Umbilical cord (tissue), 2 donors: ENCODE results near the gene MAP7D2. TPM values are rescaled to one million over a fixed set of nuclear protein-coding genes. Genes with fewer than 3 reads are reported as not detected.
"Not testable (repeated sequence)": the region's sequence is repeated elsewhere in the genome, so short reads cannot be mapped to it uniquely, and the experiment has no call there.

ENCODE experiments used
- DNase-seq: peaks from one replicate; pipeline ENCODE4 v3.0.0-alpha.2; 2015; ENCODE audit warnings: low spot score
- total RNA-seq: library from RNA; depleted of rRNA; stranded (reverse); fragments of >200 nt; gene quantifications from one replicate; pipeline ENCODE4 v1.2.3, GENCODE V29; 2014; ENCODE audit warnings: low replicate concordance; ENCODE audit not compliant: insufficient read depth

MAP7D2 gene
- total RNA-seq = 0.24 TPM

DNA sequence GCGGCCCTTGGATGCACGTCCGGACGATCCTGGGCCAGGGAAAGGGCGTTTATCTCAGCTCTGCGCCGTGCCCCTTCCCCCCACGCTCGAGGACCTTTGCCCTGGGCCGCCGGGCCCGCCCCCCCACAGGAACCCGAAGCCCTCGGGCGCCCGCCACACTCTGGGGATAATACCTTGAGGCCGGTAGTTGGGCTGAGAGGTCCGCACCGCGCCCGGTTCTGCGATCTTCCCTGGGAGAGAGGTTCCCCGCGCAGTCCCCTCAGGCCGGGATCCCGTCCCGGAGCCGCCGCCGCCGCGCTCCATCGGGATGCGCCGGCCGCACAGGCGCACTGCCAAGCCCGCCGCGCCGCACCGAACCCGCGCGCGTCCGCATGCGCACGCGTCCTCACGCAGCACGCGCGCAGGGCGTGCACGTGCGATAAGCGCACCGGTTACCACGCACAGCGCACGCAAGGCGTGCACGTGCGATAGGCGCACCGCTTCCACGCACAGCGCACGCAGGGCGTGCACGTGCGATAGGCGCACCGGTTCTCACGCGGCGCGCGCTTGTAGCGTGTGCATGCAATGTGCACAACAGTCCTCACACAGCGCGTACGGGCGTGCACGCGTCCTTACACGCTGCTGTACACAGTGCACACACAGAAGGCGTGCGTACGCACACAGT lies at the start of gene MAP7D2:
MAP7D2 (minus strand) TSS at position 331 of the 664 bp plus-strand sequence; CDS start at position 303, 28 bp downstream.
- DNase-seq = no peak

DNA sequence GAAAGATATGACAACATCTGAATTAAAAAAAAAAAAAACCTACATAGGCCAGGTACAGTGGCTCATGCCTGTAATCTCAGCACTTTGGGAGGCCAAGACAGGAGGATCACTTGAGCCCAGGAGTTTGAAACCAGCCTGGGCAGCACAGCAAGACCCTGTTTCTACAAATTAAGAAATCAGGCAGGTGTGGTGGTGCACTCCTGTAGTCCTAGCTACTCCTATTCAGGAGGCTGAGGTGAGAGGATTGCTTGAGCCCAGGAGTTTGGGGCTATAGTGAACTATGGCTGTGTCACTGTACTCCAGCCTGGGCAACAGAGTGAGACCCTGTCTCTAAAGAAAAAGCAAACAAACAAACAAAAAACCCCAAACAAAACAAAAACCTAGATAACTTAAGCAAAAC lies 45.8 kb upstream of the MAP7D2 start:
- not testable (repeated sequence) for DNase-seq

DNA sequence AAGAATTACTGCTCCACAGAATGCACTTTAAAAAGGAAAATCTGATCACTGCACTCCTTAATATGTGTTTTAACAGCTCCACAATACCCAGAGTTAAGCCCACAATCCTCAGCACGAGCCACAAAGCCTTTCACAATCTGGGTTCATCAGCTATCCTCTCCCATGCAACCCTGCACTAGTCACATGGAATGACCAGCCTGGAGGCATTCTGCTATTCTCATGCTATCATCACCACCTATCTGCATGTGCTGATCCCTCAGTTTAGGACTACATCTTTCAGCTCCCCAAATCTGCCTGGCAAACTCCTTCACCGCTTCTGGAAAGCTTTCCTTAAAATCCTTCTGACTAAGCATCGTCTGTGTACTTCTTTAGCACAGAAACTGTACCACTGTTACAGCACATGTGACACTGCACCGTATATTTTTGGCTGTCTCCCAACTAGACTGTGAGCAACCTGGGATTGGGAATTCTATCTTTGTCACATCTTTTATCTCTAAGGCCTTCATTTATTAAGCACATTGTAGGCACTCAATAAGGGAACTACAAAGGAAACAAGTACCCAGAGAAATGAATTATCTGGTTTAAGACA lies 43.2 kb upstream of the MAP7D2 start:
- no peak for DNase-seq

DNA sequence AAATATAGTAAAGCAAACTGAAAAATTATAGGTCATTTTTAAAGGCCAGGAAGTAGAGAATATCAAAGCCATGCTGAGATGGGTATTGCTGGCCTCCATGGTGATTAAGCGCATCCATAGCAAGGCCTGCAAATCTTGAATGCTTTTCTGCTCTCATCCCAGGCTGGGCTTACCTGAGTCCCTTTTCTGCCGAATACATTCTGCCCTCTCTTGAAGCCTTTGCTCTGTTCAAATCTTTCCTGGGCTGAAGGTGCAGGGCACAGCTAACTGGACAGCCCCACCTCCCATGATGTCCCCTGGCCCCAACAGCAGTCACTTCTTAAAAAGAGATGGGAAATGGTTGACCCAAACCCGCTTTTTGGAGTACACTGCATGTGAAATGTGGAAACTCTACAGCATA lies 35.0 kb upstream of the MAP7D2 start:
- no peak for DNase-seq

DNA sequence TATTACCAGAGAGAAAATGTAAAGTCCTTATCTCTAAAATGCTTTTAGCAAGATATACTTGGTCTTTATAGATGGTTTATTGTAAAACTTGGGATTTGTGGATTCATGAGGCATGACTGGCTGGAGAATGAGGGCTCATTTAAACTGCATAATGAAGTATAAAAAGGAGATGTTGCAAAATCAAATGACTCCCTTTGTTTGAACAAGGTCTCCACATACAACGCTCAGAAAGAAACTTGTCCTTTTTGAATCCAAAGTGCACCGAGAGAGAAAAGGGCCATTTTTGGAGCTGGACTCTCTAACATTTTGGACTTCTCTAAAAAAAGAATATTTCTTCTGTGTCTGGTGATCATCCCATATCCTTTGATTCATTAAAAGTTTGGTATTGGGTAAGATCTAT lies 32.6 kb upstream of the MAP7D2 start:
- no peak for DNase-seq

DNA sequence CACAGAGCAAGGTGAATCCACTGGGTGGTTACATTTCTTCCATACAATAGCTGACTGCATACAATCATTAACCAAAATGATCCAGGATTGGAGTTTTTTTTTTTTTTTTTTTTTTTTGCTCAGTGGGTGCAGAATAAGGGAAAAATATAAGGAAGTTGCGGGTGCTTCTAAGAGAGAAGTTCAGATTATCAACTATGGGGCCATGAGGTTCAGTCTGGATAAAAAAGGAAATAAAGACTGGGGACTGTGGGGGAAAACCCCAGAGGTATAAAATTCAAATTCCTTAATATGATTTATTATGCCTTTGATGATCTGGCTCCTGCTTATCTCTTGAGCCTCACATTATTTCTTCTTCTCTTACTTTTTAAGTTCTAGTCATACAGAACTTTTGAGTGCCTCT lies 30.9 kb upstream of the MAP7D2 start:
- DNase-seq = no peak

DNA sequence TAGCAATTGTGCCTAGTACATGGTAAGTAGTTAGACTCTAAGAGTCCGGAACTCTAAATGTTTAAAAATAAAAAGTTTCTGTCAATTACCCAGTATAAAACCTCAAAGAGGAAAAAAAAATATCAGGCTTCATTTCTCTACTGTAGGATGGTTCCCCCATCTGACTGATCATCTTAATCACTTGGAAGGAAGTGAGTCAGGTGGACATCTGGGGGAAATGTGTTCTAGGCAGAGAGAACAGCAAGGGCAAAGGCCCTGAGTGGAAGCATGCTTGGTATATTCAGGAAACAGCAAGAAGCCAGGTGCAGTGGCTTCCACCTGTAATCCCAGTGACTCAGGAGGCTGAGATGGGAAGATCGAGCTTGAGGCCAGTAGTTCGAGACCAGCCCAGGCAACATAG lies 27.8 kb upstream of the MAP7D2 start:
- DNase-seq = no peak

DNA sequence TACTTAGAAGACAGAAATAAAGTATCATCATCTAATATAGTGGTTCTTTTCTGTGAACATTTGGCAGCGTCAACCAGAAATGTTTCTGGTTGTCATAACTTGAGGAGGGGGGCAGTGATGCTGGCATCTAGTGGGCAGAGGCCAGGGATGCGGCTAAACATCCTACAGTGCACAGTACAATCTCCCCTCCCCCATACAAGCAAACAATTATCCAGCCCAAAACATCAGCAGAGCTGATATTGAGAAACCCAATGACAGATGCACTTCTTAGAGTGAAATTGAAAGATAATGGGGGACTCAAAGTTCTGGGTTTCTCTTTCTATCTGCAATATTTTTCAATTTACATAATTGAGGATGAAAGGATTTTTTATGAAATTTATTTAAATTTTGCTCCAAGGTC lies 26.9 kb upstream of the MAP7D2 start:
- no peak for DNase-seq

DNA sequence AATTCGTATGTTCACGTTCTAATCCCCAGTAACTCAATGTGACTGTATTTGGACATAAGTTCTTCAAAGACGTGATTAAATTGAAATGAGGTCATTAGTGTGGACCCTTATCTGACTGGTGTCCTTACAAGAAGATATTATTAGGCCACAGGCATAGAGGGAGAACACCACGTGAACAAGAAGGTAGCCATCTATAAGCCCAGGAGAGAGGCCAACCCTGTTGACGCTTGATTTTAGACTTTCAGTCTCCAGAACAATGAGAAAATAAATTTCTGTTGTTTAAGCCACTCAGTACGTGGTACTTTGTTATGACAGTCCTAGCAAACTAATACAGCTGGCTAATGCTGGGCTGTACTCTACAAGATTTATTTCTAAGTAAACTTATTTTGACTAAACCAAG lies 26.4 kb upstream of the MAP7D2 start:
- no peak for DNase-seq

DNA sequence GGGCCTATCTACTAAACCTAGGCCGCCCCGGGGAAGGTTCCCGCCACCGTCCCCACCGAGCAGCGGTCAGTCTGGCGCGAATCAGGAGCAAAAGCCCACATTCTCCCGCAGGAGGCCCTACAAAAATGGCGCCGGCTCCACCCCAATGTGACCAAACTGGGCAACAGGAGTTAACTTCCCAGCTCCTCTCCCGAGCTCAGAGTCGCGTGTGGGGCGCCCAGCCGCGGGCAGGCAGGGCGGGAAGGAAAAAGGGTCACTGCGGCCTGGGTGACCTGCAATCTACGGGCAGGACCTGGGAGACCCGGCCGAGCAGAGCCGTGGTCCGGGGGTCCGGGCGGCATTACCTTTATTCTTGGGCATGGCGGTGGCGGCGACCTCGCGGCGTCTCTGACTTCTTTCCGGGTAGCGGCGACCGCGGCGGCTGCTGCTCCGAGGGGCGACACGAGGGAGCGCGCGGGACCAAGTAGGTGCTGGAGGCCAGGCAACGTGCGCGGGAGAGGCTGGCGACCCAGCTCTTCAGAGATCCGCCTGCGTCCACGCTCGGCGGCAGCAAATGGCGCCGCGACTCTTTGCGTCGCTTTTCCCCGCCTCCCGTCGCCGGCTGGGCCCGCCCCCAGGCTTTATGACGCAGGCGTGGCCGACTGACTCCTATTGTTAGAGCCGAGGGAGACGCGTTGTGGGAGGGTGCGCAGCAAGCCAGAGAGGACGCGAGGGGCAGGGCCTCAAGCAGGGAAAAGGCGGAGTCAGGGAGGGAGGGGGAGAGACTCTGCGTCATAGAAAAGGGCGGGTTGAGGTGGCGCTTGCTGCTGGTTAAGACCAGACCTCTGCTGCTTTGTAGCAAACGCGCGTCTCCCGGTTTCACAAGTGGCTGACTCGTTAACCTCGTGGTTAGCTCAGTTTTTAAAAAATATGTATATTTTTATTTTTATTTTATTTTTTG lies 24.8 kb upstream of the MAP7D2 start, which contains the start of gene EIF1AX:
EIF1AX (minus strand) TSS at position 558 of the 940 bp plus-strand sequence; CDS start at position 360, 198 bp downstream.
- DNase-seq = peak; percentile 98

DNA sequence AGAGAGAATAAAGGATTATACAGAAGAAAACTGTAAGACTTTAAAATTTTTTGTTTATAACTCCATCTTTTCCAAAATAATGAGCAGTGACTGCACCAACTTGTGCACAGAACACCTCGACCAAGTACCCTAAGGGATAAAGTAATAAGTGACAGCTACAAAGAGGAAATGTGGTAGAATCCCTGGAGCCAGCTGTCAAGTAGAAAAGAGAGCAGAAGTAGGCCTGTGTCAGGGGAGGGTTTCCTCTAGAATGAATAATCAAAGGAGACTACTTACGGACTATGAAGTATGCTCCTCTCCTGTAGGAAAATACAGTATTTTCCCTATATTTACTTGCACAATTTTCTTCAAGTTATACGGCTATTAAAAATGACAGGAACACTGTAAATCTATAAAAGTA lies 23.7 kb upstream of the MAP7D2 start:
- no peak for DNase-seq

DNA sequence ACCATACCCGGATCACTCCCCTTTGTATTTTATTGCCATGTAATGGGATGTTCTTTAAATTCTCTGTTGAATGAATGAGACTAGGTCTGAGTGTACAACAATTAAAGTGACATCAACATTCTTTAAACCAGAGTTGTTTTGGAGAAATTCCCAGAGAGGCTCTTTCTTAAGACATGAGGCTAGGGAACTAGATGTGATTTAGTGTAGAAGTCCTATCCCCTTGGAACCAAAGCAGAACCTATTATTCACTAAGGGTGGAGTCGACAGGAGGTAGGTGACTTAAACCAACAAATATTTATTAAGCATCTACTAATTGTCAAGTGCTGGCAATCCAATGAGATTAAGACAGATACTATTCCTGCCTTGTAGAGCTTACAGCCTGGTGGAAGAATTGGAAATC lies 23.3 kb upstream of the MAP7D2 start:
- peak; percentile 21 for DNase-seq

DNA sequence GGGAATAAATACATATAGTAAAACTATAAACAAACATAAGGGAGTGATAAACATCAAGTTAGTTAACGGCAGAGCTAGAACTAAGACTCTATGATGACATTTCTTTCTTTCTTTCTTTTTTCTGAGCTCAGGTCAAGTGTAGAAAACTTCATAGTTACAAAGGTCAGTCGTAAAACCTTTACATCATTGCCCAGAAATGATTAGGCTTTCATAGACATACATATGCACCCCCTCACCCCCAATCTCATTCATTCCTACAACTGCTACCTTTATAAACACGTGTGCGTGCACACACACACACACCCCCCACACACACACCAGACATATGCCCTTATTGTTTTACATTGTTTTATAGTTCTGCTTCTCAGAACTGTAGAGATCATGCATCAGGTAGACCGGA lies 19.2 kb upstream of the MAP7D2 start:
- no peak for DNase-seq

DNA sequence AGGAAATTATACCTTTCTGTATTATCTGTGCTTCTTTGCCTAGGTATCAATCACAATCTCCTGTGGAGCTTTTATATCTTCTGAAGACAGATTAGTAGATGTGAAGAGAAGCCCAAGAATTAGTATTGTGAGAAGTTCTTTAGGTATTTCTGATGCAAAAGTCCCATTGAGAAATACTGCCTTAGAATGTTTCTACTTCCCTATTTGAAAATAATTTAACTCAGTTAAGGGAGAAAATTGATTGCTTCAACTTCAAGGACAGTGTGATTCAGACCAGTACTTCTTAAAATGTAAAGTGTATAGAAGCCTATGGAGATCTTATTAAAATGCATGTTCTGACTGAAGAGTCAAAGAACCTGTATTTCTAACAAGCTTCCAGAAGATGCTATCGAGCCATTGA lies 16.0 kb upstream of the MAP7D2 start:
- no peak for DNase-seq

DNA sequence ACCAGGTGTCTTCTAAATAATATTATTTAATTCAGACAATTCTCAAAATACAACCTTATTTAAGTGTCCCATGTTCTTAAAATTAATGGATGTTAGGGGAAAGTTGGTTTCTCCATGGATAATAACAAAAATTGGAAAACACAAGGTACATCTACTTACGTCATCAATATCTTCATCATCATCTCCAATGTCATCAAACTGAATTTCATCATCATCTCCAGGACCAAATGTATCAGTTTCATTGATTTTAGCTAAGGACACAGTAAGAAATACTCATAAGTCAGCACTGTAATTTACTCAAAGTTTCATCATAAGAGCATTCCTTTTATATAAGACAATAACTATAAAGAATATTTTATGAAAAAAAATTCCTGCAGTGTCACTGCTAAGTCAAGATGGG lies 13.7 kb upstream of the MAP7D2 start:
- no peak for DNase-seq

DNA sequence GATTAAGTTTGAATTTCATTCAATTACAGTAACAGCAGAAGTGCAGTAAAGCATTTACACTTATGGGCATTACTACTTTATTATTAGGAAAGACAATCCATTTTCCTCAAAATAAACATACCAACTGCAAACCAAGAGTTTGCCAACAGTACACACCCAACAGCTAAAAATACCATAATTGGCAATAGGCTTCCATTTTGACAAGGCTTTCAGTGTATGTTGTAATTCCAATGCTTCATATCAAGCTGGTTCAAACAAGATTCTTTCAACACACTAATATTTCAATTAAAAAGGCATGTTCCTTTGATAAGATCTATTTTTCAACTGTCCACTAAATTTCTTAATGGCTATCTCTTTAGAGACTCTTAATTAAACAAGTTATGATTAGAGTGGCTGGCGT lies 12.8 kb upstream of the MAP7D2 start:
- DNase-seq = no peak

DNA sequence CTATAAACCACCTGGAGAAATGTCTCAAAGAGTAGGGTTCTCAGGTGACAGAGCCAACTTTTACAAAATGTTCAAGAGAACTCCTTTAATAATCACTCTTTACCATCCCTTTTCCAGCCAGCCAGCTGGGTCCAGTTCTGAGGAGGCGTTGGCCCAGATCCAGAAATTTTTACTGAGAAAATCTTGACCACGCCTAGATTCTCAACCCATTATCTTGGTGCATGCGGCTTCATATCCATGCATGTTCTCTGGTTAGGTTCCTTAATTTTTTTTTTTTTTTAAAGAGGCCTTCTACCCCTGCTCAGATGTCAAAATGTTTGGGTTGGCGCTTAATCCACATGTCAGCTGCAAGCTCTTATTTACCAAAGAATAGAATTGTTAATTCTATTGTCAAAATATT lies 12.0 kb upstream of the MAP7D2 start:
- peak; percentile 1 for DNase-seq

DNA sequence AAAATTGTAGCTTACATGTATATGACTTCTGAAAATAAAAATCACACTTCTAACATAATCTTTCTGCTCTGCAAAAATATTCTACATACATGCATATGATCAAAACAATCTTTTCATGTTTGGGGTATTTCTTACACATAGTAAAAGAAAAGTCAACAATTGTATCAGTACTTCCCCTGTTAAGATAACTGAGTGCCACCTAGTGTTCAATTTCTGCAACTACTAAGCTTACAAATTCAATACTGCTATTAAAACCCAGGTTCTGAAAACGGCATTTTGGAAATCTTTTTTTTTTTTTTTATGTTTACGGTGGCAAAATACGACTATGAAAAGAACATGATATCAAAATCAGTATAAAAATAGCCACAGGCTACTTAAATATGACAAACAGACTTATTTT lies 10.7 kb upstream of the MAP7D2 start:
- DNase-seq = not testable (repeated sequence)

DNA sequence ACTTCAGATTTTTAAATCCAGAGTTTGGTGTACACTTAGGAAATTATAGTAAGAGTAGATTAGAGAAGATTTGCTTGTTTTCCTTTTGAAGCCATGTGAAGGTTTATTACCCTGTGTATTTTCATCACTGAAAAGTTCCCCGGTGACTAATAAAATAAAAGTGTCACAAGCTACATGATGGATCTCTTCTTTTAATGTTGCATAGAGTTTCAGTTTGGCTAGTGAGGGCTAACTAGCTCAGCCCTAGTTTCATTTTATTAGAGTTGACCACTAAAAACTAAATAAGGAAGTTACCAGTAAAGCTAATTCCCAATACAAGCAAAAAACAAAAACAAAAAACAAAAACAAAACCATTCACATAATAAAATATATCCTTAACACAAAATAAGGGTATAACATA lies 10.1 kb upstream of the MAP7D2 start:
- not testable (repeated sequence) for DNase-seq

DNA sequence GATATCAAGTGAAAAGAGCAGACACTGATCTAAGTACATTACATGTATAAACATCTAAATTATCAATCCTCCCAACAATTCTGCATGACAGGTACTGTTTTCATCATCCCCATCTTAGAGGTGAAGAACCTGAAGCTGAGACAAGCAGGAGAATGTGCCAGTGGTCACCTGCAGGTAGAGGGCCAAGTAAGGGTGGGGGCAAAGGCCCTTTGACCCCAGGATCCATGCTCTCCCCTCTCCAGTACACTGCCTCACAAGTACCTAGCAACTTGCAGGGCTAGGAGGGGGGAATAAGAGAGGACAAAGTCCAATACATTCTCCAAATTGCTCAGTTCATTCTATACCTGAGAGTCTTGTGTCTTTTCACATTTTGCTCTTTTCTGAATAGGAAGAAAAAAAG lies 8.3 kb upstream of the MAP7D2 start:
- DNase-seq = no peak

DNA sequence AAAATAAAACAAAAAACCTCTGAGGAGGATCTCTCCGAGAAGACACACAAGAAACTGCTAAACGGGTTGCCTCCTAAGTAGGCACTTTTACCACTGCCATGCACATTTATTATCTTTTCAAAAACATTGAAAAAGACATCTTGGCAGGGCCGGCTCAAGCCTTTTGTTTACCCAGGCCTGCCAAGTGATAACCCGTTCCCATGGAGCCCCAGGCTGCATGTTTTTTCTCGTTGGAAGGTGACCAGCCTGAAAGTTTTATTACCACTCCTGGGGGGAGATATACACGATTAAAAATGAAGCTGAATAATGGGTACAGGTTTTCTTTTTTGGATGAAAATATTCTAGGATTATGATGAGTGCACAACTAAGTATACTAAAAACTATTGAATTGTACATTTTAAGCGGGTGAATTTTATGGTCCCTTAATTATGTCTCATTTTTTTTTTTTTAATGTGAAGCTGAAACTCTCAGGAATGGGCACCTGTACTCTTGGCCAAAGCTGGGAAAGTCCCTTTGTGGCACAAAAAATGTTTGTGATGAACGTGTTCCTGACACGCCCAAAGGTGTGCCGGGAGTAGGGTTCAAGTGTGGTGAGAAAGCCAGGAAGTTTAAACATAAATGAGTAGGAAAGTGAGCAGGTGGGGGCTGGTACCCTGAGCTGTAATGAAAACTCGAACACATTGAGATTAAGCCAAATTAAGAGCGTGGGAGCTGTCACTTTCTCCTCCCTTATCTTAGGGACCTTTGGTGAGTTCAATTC lies 1.5 kb upstream of the MAP7D2 start:
- DNase-seq = no peak
